ENCODE data around the gene OR2AT4. TPM values are rescaled to one million over a fixed set of nuclear protein-coding genes. Genes with fewer than 3 reads are reported as not detected.

OR2AT4 gene
- total RNA-seq, 6 donors from 2014 or later, result not detected

GRCh38 chr11:75087319-75088305, 9.1 kb downstream of the OR2AT4 start:
- H3K4me1 ChIP-seq, result no peaks in the 10 kb centered on the region
- 78 to 84% methylated on average over 7 of the region's 7 CpGs for WGBS, 2 donors
- H3K36me3 ChIP-seq, result no peaks in the 10 kb centered on the region
- no peak overlapping the region for H3K4me3 ChIP-seq
- DNase-seq (no peak), ATAC-seq (ENCODE audit: low FRiP score in 2 of 2) (no peak)
- H3K27ac ChIP-seq, result no peak overlapping the region
- peaks cover 5 to 9% (median 6%) of the 10 kb centered on the region in 4 donors for H3K9me3 ChIP-seq
- no peaks in the 10 kb centered on the region for H3K27me3 ChIP-seq
- no peak for TF ChIP-seq POLR2AphosphoS5 (IDR thresholded peaks at IDR 0.05)
- TF ChIP-seq POLR2A (IDR thresholded peaks at IDR 0.05), result no peak
- TF ChIP-seq CTCF (IDR thresholded peaks at IDR 0.05), result no peak
- TF ChIP-seq EP300 (IDR thresholded peaks at IDR 0.05), result no peak

- no peak overlapping the region for H3K27ac ChIP-seq
- H3K27me3 ChIP-seq, result no peaks in the 10 kb centered on the region
- no peak for DNase-seq
- TF ChIP-seq POLR2A (IDR thresholded peaks at IDR 0.05), result no peak
- TF ChIP-seq CTCF (IDR thresholded peaks at IDR 0.05), result no peak
- TF ChIP-seq EP300 (IDR thresholded peaks at IDR 0.05), result no peak
- no peak for TF ChIP-seq POLR2AphosphoS5 (IDR thresholded peaks at IDR 0.05)
- no peak overlapping the region for H3K4me3 ChIP-seq
- H3K4me1 ChIP-seq, result no peaks in the 10 kb centered on the region
- no peak for ATAC-seq (ENCODE audit: low FRiP score in 2 of 2)
- H3K9me3 ChIP-seq, result no peaks in the 10 kb centered on the region
- no peaks in the 10 kb centered on the region for H3K36me3 ChIP-seq
- WGBS, 2 donors, result 82 to 84% methylated on average over 1 of the region's 1 CpG
Observed at GRCh38 chr11:75084883-75085282, 11.8 kb downstream of the OR2AT4 start.

GRCh38 chr11:75083217-75083605, 13.5 kb downstream of the OR2AT4 start:
- H3K9me3 ChIP-seq, result no peaks in the 10 kb centered on the region
- no peaks in the 10 kb centered on the region for H3K36me3 ChIP-seq
- TF ChIP-seq POLR2AphosphoS5 (IDR thresholded peaks at IDR 0.05) (no peak), EP300 (IDR thresholded peaks at IDR 0.05) (no peak), POLR2A (IDR thresholded peaks at IDR 0.05) (no peak), CTCF (IDR thresholded peaks at IDR 0.05) (no peak)
- no peak for DNase-seq
- 60 to 83% methylated on average over 1 of the region's 1 CpG for WGBS, 2 donors
- H3K4me3 ChIP-seq, result no peak overlapping the region
- no peak for ATAC-seq (ENCODE audit: low FRiP score in 2 of 2)
- H3K27me3 ChIP-seq, result no peaks in the 10 kb centered on the region
- H3K4me1 ChIP-seq, result no peaks in the 10 kb centered on the region
- no peak overlapping the region for H3K27ac ChIP-seq

DNA sequence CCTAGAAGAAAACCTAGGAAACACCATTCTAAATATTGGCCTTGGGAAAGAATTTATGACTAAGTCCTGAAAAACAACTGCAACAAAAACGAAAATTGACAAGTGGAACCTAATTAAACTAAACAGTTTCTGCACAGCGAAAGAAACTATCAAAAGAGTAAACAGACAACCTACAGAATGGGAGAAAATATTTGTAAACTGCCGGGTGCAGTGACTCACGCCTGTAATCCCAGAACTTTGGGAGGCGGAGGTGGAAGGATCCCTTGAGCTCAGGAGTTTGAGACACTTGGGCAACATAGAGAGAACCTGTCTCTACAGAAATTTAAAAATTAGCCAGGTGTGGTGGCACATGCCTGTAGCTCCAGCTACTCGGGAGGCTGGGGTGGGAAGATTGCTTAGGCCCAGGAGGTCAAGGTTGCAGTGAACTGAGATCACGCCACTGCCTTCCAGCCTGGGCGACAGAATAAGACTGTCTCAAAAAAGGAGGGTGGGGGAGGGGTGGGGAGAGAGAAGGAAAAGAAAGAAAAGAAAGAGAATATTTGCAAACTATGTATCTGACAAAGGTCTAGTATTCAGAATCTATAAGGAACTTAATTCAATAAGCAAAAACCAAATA, 14.0 kb downstream of the OR2AT4 start:
- Histone ChIP-seq H3K27me3 (no peaks in the 10 kb centered on the region), H3K27ac (no peak overlapping the region), H3K9me3 (no peaks in the 10 kb centered on the region), H3K36me3 (no peaks in the 10 kb centered on the region), H3K4me3 (no peak overlapping the region), H3K4me1 (no peaks in the 10 kb centered on the region)
- 81 to 82% methylated on average over 8 of the region's 8 CpGs for WGBS, 2 donors
- ATAC-seq (ENCODE audit: low FRiP score in 2 of 2), result no peak
- TF ChIP-seq POLR2A (IDR thresholded peaks at IDR 0.05) (no peak), POLR2AphosphoS5 (IDR thresholded peaks at IDR 0.05) (no peak), CTCF (IDR thresholded peaks at IDR 0.05) (no peak), EP300 (IDR thresholded peaks at IDR 0.05) (no peak)
- DNase-seq, result no peak

Data from upper lobe of left lung (tissue), 6 donors.